GM18873 (cell line): Measurements from ENCODE around the gene PIAS3.
A peak's percentile ranks its signal among the peaks of the same experiment; 100 is the strongest.
"Not testable (repeated sequence)": the region's sequence is repeated elsewhere in the genome, so short reads cannot be mapped to it uniquely, and the experiment has no call there.

Experiments
- ATAC-seq: cut with Tn5 transposase; IDR thresholded peaks from one replicate; pipeline ENCODE4 v1.9.1; 2021; ENCODE audit warnings: mild to moderate bottlenecking, moderate library complexity, moderate number of reproducible peaks; ENCODE audit not compliant: unreplicated experiment, low FRiP score

Gene PIAS3

GRCh38 chr1:145877923-145878486, 19.1 kb upstream of the PIAS3 start:
- no peak for ATAC-seq

- no peak for ATAC-seq
Observed at GRCh38 chr1:145874646-145875045, 15.8 kb upstream of the PIAS3 start.

GRCh38 chr1:145871994-145872924, 13.4 kb upstream of the PIAS3 start:
- ATAC-seq: no peak

GRCh38 chr1:145868232-145868631, 9.4 kb upstream of the PIAS3 start:
- ATAC-seq: no peak

- no peak for ATAC-seq
Observed at GRCh38 chr1:145863282-145864018, 4.6 kb upstream of the PIAS3 start.

DNA sequence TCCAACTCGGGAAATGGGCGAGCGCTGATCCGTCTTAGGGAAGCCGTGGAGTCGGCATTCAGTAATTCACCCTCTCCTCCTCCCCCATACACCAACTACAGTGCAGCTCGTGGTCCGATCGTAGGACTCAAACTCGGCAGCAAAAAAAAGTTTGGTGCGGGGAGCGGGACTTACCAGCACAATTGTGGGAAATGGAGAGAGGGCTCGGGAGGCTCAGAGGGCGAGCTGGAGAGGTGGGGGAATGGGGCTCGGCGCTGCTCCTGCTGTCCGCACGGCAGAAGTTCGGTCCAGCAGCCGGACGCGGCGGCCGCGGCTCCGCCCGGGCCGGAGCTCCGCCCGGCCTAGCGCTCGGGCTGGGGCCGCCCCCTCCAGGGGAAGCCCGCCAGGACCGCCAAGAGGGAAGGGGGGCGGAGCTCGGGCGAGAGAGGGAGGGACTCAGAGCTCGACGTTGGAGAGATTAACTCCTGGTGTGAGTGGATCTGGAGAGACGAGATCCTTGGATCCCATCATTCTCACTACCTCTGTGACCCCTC, 676 bp upstream of the PIAS3 start:
- ATAC-seq: peak; percentile 45

DNA sequence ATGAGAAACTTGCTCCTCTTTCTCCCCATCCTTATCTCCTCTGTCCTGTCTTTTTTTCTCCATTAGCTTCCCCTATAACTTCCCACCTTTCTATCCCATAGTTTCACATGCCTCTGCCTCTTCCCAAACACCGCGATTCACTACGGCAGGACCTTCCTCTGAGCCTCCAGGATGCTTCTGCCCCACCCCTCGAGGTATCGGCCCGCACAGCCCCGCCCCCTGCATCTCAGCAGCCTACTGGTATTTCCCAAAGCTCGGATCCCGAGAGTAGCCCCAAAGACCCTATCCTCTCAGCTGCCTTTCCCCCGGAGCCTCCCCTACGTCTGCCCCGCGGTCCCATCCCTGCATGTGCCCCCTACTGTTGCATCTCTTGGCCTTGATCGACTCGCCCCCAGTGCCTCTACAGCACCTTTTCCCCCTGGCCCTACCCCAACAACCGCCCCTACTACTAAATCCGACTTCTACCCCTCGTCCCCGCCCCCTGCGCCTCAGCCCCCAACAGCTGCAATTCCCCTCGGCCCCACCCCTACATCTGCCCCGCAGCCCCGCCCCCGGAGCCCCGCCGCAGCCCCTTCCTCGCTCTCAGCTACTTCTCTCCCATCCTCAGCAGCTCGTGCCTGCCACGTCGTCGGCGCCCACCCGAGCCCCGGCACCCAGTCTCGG, 512 bp downstream of the PIAS3 start:
- no peak for ATAC-seq

GRCh38 chr1:145857170-145857569, 1.7 kb downstream of the PIAS3 start:
- no peak for ATAC-seq

DNA sequence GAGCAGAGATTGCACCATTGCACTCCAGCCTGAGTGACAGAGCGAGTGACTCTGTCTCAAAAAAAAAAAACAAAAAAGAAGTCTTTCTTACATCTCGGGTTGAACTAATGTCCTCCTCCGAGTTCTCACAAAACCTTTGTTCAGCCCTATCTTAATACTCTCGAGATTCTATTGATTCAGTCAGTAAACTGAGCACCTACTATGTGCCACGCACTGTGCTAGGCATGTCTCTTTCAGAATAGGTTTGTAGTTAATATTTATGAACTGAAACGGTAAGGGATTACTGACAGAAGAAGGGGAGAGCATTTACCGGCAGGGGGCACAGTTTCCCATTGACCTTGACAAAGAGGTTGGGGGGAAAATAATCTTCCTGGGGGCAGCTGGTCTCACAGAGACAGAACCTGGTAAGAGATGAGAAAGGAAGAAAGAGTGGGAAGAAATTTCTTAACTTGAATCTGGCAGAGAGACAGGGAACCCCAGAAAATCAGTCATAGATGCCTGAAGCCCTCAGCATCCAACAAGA, 3.4 kb downstream of the PIAS3 start:
- no peak for ATAC-seq

DNA sequence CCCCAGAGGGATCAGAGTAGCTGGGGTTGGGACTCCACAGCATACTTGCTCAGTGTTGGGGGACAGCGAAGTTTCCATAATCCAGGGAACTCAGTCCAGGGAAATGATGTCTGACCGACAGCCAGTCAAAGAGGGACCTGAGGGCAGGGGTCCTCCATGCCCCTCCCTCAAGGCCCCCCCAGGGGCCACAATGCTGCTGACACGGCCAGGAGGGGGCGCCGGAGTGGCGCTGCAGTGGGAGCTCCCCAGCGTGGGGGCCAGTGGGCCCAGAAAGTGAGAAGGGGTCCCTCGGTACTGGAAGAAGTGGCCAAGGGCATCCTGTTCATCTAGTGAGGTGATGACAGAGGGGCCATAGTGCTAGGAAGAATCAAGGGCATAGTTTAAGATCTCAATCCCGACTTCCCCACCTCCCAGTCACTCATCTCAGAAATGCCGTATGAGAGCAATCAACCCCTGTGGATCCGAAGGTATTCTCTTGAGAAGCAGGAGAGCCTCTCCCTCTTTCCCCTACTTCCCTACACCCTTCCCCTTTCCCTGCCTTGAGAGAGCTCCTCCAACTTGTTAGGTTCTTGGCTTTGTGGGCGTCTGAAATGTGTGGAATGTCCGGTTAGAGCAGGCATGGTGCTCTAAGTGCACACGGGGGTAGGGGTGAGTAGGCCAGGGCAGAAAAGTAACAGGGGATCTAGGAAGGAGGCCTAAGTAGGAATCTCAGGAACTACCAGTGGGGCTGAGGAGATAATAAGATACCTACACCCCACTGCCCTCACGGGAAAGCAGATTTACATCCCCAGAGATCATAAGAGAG, 9.3 kb downstream of the PIAS3 start:
- ATAC-seq: no peak

GRCh38 chr1:145847827-145848226, 11.1 kb downstream of the PIAS3 start:
- no peak for ATAC-seq

DNA sequence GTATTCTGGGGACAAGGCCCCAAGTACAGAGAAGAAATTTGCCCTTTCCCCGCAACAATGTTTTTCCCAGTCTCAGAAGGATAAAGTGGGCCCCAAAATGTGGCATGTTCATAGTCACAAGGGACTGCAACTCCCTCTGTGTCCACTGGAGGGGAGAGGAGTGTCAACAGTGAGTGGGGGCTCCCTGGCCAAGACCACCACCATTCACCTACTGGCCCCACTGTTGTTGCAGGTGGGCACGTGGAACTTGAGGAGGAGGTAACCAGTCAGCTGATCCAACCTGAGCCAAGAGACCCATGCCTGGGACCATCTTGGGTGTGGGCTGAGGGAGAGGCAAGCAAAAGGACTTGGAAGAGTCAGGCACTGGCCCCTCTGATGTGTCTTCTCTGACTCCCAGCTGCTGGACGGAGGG, 12.7 kb downstream of the PIAS3 start:
- ATAC-seq: no peak

DNA sequence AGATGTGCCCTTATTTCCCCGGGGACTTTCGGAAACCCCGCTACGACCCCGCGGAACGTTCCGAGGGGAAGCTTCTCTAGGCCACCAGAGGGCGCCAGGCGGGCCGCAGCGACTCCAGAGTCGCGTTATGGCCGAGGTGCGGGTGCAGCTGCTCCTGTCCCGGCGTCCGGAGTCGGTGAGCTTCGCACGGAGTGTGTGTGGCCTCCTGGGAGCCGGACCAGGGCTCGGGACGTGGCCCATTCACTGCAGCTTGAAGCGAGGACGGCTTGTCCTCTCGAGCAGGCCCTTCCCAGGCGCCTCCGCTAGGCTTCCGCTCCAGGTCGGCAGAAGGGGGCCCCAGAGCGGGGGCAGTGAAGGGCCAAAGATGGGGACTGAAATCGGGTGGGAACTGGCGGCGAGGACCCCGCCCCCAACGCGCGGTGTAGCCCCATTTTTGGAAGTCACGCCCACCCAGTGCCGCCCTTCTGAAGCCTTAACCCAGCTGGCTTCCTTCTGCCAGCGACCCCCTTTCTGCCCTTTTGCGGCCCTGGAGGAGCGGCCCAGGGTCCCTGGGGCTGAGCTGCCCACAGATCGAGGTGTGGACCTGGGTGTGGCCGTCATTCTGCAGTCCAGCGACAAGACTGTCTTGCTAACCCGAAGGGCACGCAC, 13.2 kb downstream of the PIAS3 start, which contains the start of gene NUDT17:
NUDT17 (plus strand) TSS at position 117 of the 648 bp plus-strand sequence; CDS start at position 128, 11 bp downstream.
- ATAC-seq: peak; percentile 36

DNA sequence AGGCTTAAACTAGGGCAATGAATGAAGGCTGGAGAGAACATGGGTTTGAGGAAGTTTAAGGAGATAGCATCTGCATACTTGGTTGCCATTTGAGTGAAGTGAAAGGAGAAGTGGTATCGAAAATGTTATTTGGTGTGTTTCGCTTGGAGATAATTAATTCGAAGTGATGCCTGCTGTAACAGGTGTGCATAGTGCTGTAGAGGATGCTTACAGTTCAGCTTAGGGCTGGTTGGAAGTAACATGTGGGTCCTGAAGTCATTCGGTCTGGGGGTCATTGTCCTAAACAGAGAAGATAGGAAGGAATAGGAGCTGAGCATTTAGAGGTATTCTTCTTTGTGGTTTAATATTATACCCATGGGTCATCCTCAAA, 13.8 kb downstream of the PIAS3 start:
- ATAC-seq: peak; percentile 53

DNA sequence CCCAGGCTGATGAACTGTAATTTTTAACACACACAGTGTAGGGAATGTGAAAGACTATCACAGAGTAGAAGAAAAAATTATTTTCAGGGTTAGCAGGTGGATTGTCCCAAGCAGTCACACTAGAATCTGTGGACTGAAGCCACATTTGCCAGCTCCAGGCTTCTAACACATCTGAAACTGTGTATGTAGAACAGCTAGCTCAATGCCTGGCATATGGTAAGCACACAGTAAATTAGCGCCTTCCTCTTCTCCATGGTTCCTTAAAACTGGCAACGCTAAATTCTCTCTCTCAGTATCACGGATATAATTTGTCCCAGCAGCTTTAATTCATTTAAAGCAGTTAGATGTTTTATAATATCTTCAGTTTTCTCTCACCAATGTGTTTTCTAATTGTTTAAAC, 15.8 kb downstream of the PIAS3 start:
- no peak for ATAC-seq

GRCh38 chr1:145837656-145838055, 21.2 kb downstream of the PIAS3 start:
- ATAC-seq: no peak

DNA sequence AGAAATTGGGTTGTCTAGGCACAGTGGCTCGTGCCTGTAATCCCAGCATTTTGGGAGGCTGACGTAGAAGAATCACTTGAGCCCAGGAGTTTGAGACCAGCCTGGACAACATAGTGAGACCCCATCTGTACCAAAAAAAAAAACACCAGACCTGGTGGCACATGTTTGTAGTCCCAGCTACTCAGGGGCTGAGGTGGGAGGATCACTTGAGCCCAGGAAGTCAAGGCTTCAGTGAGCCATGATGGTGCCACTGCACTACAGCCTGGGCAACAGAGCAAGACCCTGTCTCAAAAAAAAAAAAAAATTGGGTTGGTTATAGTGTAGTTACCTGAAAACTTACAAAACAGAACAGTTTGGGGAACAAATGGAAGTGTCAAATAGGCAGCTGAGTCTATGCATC, 28.1 kb downstream of the PIAS3 start:
- ATAC-seq: not testable (repeated sequence)

DNA sequence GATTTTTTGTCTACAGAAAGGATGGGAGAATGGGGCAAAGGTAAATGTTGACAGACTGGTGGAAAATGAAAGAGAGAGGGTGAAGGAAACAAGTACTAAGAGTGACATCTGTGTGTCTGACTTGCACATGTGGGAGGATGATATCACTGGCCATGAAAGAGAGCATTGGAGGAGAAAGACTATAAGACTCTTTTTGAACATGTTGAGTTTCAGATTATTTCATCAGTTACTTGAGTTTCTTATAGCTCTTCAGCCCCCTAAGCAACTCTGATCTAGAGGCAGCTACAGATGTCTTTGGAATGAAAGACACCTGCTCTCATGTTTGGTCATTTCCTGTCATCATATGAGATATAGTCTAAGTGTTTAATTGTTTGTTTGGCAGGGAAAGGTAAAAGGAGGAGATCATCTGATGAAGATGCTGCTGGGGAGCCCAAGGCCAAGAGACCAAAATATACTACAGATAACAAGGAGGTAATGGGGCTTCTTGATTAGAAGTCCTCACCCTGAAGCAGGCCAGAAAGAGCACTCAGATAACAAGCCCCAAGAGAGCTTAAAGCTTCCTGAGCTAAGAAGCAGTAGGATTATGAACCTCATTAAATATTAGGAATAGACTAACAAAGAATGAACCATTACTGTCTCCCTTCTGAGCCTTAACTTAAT, 30.4 kb downstream of the PIAS3 start:
- no peak for ATAC-seq
